GM19193 (cell line): ENCODE data around the gene CTSE.
A peak's percentile ranks its signal among the peaks of the same experiment; 100 is the strongest.

Source experiments
- POLR2A ChIP-seq: IDR thresholded peaks from 4 replicates; pipeline ENCODE4 v1.6.1; 2011; ENCODE audit not compliant: insufficient read depth, insufficient read length; ENCODE audit errors: extremely low read depth

The CTSE gene

DNA sequence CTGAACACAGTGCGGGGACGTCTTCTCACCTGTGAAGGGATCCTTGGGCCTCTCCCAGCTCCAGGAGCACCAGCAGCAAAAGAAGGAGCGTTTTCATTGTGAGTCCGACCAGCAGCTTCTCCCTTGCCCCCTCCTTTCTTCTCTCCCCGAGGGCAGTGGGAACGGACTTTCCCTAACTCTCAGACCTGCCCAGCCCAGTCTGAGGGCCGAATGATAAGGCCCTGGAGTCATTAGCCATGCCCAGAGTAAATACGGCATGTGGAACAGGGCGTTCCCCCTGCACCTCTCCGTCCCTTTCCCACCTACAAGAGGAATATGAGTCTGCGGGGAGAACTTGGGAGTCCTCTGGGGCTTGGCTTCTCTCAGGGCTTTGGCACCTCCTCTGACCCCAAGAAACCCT, at the start of gene CTSE:
Gene CTSE, minus strand, starts transcription at position 201 of the 400 bp plus-strand sequence. Its CDS starts 104 bp downstream, at position 97.
- TF ChIP-seq POLR2A: no peak

DNA sequence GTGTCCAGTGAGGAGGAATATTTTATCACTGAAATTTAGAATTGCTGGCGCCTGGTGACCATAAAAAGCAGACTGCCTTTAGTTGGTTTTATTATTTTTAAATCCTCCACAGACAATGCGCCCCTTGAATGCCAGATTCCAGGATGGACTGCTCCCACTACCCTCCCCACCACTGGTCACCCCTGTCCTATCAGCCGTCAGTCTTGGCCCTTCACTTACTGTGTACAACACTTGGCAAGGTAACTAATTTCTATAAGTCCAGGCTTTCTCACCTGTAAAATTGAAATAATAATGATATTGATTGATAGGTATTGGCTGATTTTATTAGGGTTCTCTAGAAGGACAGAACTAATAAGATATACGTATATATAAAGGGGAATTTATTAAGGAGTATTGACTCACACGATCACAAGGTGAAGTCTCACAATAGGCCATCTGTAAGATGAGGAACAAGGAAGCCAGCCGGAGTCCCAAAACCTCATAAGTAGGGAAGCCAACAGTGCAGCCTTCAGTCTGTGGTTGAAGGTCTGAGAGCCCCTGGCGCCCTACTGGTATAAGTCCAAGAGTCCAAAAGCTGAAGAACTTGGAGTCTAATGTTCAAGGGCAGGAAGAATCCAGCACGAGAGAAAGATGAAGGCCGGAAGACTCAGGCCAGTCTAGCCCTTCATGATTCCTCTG, 47.1 kb upstream of the CTSE start:
- TF ChIP-seq POLR2A: no peak

DNA sequence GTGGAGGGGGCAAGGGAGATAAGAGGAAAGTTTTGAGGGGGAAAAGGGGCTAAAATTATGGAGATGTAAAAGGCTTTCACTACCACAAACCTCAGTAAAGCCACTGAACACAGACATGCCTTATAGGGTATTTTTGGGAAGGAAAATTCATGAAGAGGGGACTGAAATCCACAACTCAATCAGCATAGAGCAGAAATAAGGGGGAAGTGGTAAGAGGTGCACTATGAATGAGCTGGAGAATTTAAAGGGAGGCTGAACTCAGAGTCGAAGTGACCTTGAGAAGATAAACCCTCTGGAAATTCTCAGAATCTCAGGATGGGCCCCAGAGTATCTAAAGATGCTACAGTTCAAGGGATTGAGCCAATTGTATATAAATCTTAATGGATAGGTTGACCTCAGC, 44.6 kb upstream of the CTSE start:
- no peak for TF ChIP-seq POLR2A

DNA sequence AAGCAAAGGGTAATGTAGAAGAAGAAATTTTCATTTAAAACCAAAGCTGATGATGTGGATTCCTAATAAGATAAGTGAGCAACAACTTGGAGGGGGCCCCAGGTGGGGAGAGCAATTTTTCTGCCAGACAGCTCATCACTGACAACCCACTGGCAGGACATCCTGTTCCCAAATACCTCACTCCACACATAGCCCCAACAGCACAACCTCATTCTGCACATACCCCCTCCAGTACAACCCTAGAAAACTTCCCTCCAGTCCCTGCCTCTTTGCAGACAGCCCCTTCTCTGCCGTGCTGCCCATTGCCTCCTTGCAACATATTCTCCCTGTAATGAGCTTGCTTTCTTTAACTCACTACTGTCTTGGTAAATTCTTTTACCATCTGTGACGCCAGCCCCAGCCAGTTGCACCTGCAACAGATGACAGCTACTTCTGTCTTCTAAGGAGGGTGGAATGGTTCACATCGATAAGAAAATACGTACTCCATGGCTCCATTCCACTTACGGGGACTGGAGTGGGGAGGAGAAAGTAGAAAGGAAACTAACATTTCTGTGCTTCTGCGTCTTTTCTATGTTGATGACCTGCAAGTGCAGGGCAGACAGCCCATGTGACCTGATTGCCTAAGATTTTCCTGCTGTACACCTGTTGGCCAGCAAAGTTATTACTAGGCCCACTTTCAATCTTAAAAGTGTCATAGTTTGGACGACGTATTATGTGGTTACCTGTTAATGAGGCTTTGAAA, 44.0 kb upstream of the CTSE start:
- peak; percentile 40 for TF ChIP-seq POLR2A

DNA sequence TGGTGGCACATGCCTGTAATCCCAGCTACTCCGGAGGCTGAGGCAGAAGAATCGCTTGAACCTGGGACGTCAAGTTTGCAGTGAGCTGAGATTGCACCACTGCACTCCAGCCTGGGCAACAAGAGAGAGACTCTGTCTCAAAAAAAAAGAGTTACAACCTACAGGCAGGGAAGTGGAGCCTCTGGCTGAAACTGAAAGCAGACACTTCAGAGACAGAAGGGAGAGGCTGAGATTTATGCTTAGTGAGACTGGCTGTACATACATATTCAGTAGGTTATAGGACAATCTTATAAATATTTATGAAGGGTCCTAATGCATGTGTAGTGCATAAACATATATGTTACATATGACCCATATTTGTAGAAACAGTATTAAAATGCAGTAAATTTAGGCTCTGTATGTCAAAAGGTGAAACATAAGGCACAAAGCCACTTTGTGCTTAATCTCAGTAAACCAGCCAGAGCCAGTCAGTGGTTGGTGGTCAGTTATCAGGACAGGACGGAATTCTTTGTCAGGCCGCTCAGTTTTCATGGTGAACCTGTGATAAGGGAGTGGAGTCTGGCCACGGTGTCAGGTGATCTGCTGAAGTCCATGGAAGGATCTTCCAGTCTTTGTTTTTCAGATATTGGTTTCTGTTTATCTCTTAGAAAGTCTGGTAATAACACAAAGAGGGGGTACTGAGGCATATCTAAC, 42.9 kb upstream of the CTSE start:
- peak; percentile 40 for TF ChIP-seq POLR2A

DNA sequence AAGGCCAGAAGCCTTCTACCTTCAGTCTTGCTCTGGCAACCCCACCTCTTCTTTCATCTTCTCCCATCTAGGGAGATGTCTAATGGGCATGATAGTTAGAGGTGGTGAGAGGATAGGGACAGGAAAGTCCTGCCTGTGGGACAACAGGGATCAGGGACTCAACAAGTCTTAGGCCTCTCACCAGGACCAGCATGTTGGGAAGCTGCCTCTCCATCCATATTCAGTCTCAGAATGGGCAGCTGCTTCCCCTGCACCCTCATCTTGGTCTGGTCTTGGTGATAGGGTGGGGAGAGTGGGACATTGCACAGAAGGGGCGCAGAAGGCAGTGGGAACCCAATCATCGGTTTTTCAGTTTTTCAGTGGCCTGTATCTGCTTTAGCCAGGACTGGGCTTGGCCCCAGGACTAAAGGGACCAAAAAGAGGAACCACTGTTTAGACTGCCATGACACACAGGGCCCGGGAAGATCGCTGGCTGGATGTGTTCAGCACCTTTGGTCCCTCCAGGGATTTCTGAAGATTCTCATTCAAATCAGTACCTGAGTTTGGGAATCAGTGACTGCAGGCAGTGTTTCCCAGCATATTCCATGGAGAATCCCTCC, 42.0 kb upstream of the CTSE start:
- peak; percentile 45 for TF ChIP-seq POLR2A

DNA sequence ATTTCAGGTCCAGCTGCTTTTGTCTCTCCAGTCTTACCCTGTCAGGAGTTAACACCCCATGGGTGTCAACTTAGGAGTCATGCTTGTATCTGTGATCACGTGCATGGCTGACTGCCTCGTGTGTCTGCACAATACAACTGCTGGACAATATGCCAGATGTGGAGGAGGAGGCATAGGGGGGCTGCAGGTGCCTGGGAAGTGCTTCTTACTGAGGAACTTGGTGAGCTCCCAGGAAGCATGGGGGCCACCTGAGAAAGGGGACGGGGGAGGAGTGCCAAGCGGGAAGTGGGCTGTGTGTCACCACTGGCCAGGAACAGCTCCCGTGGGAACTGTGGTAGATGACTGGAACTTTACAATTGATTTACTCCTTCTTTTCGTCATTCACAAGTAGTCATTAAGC, 38.8 kb upstream of the CTSE start:
- TF ChIP-seq POLR2A: peak; percentile 51

DNA sequence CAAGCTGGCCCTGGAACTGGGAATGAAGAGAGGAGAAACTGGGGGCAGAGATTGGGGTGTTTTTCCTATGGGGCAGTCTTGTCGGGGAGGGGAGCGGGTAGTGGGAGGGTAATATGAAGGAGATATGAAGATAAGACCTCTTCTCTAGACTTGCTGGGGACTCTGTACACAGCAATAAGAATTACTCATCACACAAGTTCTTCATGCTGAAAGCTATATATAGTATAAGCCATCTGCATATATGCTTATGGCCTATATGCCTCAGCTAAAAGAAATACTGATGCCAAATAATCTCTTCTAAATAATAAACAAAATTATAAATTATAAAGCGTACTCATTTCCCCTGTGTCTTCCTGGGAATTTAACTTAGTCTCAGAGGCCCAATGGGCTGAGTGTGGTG, 37.1 kb upstream of the CTSE start:
- no peak for TF ChIP-seq POLR2A

DNA sequence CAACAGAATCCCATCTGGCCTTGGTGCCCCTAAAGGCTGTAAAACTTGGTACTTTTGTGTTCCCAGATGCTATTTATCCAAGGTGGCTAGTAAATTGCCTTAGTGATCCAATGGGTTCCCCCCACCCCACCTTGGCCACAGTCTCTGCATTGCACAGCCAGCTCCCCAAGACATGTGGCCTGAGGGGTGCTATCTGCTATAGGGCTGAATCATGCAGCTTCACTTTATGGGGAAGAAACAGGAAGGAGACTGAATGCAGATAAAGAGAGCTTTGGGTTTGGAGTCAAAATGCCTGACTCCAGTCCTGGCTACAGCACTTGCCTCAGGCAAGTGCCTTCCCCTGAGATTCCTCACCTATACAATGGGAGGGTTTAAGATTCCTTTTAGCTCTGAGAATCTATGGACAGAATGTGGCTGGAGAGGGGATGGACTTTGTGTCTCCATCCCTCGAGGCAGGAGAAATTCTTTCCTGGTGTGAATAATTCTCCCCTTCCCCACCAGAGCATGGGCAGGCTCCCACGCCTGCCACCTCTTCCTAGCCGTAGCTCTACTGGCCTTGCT, 35.7 kb upstream of the CTSE start:
- TF ChIP-seq POLR2A: no peak

DNA sequence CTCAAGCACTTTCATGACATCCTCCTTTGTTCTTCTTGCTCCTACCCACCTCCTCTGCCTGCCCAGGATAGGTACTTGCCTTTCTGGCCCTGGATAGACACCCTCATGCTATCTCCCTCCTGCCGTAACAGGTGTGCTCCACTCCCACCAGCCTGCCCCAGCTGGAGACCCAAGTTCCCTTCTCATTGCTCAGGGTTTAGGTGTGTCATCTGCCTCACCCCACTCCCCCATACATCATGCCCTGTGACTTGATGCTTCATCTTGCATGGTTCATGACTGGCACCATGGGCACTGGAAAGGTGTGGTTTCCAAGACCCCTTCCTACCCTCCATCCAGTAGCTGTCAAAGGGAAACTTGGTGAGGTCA, 35.2 kb upstream of the CTSE start:
- no peak for TF ChIP-seq POLR2A

DNA sequence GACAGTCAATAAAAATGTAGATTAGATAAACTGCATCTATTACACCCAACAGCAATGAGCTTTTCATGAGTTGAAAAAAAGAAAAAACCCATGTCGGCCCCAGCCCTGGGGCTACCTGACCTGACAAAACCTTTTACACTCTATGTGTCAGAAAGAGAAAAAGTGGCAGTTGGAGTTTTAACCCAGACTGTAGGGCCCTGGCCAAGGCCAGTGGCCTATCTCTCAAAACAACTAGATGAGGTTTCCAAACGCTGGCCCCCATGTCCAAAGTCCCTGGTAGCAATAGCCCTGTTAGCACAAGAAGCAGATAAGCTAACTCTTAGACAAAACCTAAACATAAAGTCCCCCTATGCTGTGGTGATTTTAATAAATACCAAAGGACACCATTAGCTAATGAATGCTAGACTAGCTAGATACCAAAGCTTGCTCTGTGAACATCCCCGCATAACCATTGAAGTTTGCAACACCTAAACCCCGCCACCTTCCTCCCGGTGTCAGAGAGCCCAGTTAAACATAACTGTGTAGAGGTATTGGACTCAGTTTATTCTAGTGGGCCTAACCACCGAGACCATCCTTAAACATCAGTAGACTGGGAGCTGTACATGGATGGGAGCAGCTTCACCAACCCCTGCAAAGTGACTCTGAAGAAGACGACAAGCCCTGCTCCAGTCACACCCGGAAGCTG, 32.1 kb upstream of the CTSE start:
- TF ChIP-seq POLR2A: peak; percentile 25

DNA sequence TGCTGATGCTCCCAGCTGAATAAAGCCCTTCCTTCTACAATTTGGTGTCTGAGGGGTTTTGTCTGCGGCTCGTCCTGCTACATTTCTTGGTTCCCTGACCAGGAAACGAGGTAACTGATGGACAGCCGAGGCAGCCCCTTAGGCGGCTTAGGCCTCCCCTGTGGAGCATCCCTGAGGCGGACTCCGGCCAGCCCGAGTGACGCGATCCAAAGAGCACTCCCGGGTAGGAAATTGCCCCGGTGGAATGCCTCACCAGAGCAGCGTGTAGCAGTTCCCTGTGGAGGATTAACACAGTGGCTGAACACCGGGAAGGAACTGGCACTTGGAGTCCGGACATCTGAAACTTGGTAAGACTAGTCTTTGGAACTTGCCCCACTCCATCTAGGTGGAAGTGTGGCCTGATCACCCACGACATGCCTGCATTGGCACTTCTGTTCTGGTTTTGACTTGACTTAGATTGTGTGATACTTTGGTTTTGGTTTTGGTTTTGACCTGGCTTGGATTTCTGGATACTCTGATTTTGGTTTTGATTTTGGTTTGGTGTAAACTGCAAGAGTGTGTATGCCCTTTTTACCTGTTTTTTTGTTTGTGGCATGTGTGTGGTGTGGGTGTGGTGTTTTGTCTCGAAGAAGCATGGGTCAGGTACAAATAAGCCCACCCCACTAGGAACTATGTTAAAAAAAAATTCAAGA, 29.4 kb upstream of the CTSE start, which contains the start of gene RHEX:
Gene RHEX, plus strand, starts transcription at position 255 of the 692 bp plus-strand sequence. CDS start 44,656 bp downstream, outside the sequence.
- peak; percentile 51 for TF ChIP-seq POLR2A

DNA sequence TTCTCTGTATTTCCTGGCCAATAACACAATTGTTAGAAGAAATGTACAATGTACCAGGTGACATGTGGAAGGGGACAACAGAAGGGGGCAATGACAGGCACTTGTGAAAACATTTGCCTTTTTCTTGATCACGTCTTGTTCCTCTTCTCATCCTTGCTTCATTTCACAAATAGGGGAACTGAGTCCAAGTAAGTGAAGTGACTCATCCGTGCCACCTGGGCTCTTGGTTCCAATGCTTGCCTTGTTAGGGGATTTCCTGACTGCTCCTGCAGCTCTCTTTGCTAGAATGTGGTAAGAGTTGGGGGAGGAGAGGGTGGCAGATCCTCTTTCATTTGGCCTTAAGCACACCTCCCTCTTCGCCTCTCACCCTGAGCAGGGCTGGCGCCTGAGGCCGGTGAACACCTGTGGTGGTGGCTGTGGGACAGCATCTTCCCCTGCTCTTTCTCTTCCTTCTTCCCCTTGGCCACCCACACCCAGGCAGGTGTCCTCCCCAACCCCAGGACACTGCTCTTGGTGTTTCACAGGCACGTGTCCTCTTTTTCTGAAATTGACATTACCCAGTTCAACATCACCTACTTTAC, 27.1 kb upstream of the CTSE start:
- peak; percentile 60 for TF ChIP-seq POLR2A

DNA sequence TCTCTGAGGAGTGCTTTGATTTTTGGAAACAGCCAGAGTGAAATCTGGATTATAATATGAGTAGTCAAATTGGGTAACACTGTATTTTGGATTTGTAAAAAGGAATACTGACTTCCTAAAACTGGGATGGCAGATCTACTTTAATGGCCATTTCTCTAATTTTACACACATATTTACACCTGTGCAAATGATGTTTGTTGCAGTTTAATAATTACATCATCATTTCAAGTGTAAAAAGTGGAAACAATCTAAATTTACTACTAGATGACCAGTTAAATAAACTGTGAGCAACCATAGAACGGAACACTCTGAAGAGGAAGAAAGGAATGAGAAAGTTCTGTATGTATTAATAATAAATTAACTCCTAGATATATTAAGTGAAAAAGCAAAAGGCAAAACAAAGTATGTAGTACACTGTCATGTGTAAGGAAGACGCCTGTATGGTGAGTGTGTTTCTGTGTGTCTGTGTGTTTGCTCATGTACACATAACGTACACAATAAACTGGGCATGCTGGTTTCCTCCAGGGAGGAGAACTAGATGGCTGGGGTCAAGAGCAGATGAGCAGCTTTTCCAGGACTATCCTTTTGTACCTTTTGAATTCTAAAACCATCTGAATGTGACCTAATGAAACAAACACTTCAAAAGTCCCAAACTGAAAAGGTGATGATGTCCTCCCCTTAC, 26.4 kb upstream of the CTSE start:
- TF ChIP-seq POLR2A: no peak

DNA sequence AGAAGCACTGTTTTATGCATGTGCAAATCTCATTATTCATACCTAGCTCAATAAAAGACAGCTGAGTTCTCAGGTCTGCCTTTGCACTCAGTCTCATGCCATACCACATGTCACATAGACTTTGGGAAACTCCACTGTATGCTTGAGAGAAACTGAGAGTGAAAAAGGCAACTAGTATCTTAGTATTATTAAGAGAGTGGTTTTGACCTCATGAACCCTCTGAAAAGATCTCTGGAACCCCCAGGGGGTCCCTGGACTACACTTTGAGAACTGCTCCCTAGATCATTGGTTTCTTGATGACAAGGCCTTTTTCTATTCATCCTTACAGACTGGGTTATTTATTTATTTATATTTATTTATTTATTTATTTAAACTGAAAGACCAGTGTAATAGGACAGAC, 25.6 kb upstream of the CTSE start:
- no peak for TF ChIP-seq POLR2A
